Measurements from ENCODE around the gene DET1. TPM values are rescaled to one million over a fixed set of nuclear protein-coding genes. Genes with fewer than 3 reads are reported as not detected.

DET1 gene
- total and polyA plus RNA-seq, 2 of the 13 experiments (the other 11 are each of a cell fraction or from before 2014, with no cell fraction given), result 2.2 to 4.2 TPM

DNA sequence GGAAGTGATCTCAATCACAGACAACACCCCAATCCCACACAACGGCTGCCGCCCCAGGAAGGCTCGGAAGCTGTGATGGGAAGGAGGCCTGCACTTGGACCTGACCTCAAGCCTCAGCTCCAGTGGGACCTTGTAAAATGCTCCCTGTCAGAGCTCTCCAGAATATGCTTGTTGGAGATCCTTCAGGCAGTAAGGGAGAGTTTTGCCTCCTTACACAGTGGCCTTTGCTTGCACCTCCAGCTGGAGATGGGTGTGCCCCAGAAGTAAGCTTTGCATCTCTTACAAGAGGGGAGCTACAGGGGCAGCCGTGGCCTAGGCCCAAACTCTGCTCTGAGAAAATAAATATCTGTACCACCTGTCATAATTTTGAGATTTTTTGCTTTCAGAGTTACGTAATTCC, 68.6 kb downstream of the DET1 start:
- H3K4me2 ChIP-seq (ENCODE audit: low read depth, low read length), result no peak overlapping the region
- no peaks in the 10 kb centered on the region for H3K9me3 ChIP-seq (ENCODE audit: low read length)
- no peak overlapping the region for H3K4me3 ChIP-seq (replicated peaks in 1 of 3; ENCODE audit: insufficient read depth in 1 of 3, low read depth in 2 of 3, low read length in 3 of 3)
- no peak overlapping the region for H3K9ac ChIP-seq (ENCODE audit: insufficient read depth, low read depth, low read length)
- BruUV-seq (replicated peaks), result no TSS peak
- intact Hi-C loops (cut with micrococcal nuclease; ENCODE audit: unreplicated experiment) (no loop called here), in situ Hi-C loops (cut with HindIII; ENCODE audit: extremely low pct_ligation_motif_present, low pct_unique_long_range_greater_than_20kb) (loop anchor here (10.0 kb wide), 1 partner anchor 357 kb away; no protein-coding TSS in a partner anchor)
- H3K27ac ChIP-seq (ENCODE audit: extremely low read length, insufficient read depth, low read length), result no peak overlapping the region
- no peak for FAIRE-seq
- DNase-seq (ENCODE audit: low spot score), result no peak
- no peaks in the 10 kb centered on the region for H3K27me3 ChIP-seq (ENCODE audit: control insufficient read depth in 1 of 2, insufficient read depth in 2 of 2, low read length in 2 of 2)
- ChIA-PET CTCF (ENCODE audit: low intra/inter-chr PET ratio, low total read pairs) (no interaction called here), POLR2A (interaction anchor here (4.1 kb wide), 1 partner anchor 11 kb away, joined by 16 read pairs; the partner anchor contains the start of genes MRPL46 and MRPS11)
- H3K79me2 ChIP-seq (ENCODE audit: insufficient read depth, low read length), result no peaks in the 10 kb centered on the region
- H2AFZ ChIP-seq (ENCODE audit: low read length), result no peak overlapping the region
- H3K4me1 ChIP-seq (ENCODE audit: insufficient read depth, low read length), result no peaks in the 10 kb centered on the region
- H3K36me3 ChIP-seq (replicated peaks in 1 of 2; ENCODE audit: control insufficient read depth in 1 of 2, insufficient read depth in 2 of 2, low read length in 2 of 2), result peaks cover 7 to 24% of the 10 kb centered on the region in 2 experiments
- ATAC-seq, result no peak
- 0 out of 2 replicates have a peak, but pooled peaks have one; percentile 19 for TF ChIP-seq CEBPB (IDR thresholded peaks at IDR 0.05; ENCODE audit: borderline replicate concordance, low read depth, low read length)
- no peak for TF ChIP-seq NR2F2 (IDR thresholded peaks at IDR 0.05; ENCODE audit: borderline replicate concordance, low read depth)
- H4K20me1 ChIP-seq (ENCODE audit: insufficient read depth, low read length), result no peaks in the 10 kb centered on the region
- 97% methylated on average over 3 of the region's 5 CpGs for WGBS (ENCODE audit: low lambda C conversion rate)

DNA sequence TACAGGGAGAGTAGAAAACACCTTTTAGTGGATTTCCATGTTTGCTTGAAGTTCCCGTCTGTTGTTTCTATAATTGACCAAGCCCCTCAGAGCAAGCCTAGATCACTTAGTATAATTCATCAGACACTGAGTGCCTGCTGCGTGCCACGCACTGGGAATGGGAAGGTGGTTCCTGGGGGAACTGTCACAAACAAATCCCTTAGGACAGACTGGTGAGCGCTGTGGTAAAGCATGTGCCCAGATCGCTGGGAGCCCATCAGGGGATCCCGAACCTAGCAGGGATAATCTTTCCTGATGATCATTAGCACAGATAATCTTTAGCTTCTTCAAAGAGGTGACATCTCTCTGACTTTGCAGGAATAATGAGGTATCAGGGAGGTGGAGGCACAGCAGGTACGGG, 69.4 kb downstream of the DET1 start:
- H3K4me1 ChIP-seq (ENCODE audit: insufficient read depth, low read length), result no peaks in the 10 kb centered on the region
- no peak overlapping the region for H3K27ac ChIP-seq (ENCODE audit: extremely low read length, insufficient read depth, low read length)
- no peak overlapping the region for H3K4me2 ChIP-seq (ENCODE audit: low read depth, low read length)
- no peaks in the 10 kb centered on the region for H3K9me3 ChIP-seq (ENCODE audit: low read length)
- BruUV-seq (replicated peaks), result no TSS peak
- H3K79me2 ChIP-seq (ENCODE audit: insufficient read depth, low read length), result no peaks in the 10 kb centered on the region
- DNase-seq (ENCODE audit: low spot score) (no peak), ATAC-seq (no peak), FAIRE-seq (no peak)
- CTCF ChIA-PET (ENCODE audit: low intra/inter-chr PET ratio, low total read pairs), result interaction anchor here (1.1 kb wide), 1 partner anchor 138 kb away, joined by 3 read pairs; no protein-coding TSS in a partner anchor
- no peak overlapping the region for H3K4me3 ChIP-seq (replicated peaks in 1 of 3; ENCODE audit: insufficient read depth in 1 of 3, low read depth in 2 of 3, low read length in 3 of 3)
- WGBS (ENCODE audit: low lambda C conversion rate), result 97% methylated on average over 7 of the region's 7 CpGs
- POLR2A ChIA-PET, result interaction anchor here (4.1 kb wide), 1 partner anchor 10 kb away, joined by 16 read pairs; the partner anchor contains the start of genes MRPL46 and MRPS11
- H3K9ac ChIP-seq (ENCODE audit: insufficient read depth, low read depth, low read length), result no peak overlapping the region
- in situ Hi-C loops (cut with HindIII; ENCODE audit: extremely low pct_ligation_motif_present, low pct_unique_long_range_greater_than_20kb), result loop anchor here (10.0 kb wide), 1 partner anchor 358 kb away; no protein-coding TSS in a partner anchor
- peaks cover 8 to 32% of the 10 kb centered on the region in 2 experiments for H3K36me3 ChIP-seq (replicated peaks in 1 of 2; ENCODE audit: control insufficient read depth in 1 of 2, insufficient read depth in 2 of 2, low read length in 2 of 2)
- H4K20me1 ChIP-seq (ENCODE audit: insufficient read depth, low read length), result no peaks in the 10 kb centered on the region
- intact Hi-C loops (cut with micrococcal nuclease; ENCODE audit: unreplicated experiment), result no loop called here
- no peaks in the 10 kb centered on the region for H3K27me3 ChIP-seq (ENCODE audit: control insufficient read depth in 1 of 2, insufficient read depth in 2 of 2, low read length in 2 of 2)
- TF ChIP-seq ZNF816 (CRISPR knock-in tag; IDR thresholded peaks at IDR 0.05; ENCODE audit: borderline replicate concordance) (no peak), ZNF335 (CRISPR knock-in tag; IDR thresholded peaks at IDR 0.05) (no peak), CBX1 (IDR thresholded peaks at IDR 0.05; ENCODE audit: low read depth) (no peak), MAF1 (CRISPR knock-in tag; IDR thresholded peaks at IDR 0.05; ENCODE audit: borderline replicate concordance) (no peak), NKX3-1 (CRISPR knock-in tag; IDR thresholded peaks at IDR 0.05) (no peak), ZNF780A (CRISPR knock-in tag; IDR thresholded peaks at IDR 0.05) (no peak), ZNF749 (CRISPR knock-in tag; IDR thresholded peaks at IDR 0.05; ENCODE audit: borderline replicate concordance) (no peak), NFIC (IDR thresholded peaks at IDR 0.05; ENCODE audit: low read length) (no peak), ZZZ3 (CRISPR knock-in tag; IDR thresholded peaks at IDR 0.05; ENCODE audit: borderline replicate concordance) (no peak), NFATC3 (CRISPR knock-in tag; IDR thresholded peaks at IDR 0.05) (no peak), PRPF4 (IDR thresholded peaks at IDR 0.05; ENCODE audit: low read depth, low read length, poor library complexity, severe bottlenecking) (no peak)
- no peak overlapping the region for H2AFZ ChIP-seq (ENCODE audit: low read length)
